PFSK-1 (cell line): ENCODE data around the gene ACSL3.

ENCODE experiments used
- FOXP2 ChIP-seq: optimal IDR thresholded peaks from 2 replicates; pipeline ENCODE3; 2011; ENCODE audit warnings: borderline replicate concordance, control low read depth, inconsistent platforms; ENCODE audit not compliant: insufficient read depth; ENCODE audit errors: extremely low read length, extremely low read depth
- POLR2AphosphoS5 ChIP-seq: IDR thresholded peaks from 2 replicates; pipeline ENCODE4 v1.6.1; 2012; ENCODE audit warnings: low read depth, mild to moderate bottlenecking, control low read depth, low read length, moderate library complexity
- REST ChIP-seq, 2 experiments: IDR thresholded peaks; 2 replicates each; pipeline versions ENCODE4 v1.6.1 to v1.8.0; 2011 to 2012; ENCODE audit warnings: low read depth in 2 of 2, low read length in 2 of 2, control low read depth in 1 of 2, inconsistent platforms in 1 of 2, mild to moderate bottlenecking in 1 of 2, moderate library complexity in 1 of 2; ENCODE audit not compliant: insufficient read depth in 1 of 2
- SIN3A ChIP-seq: IDR thresholded peaks from 2 replicates; pipeline ENCODE4 v1.6.1; 2012; ENCODE audit warnings: mild to moderate bottlenecking, low read length, moderate library complexity, borderline replicate concordance; ENCODE audit not compliant: insufficient read depth
- TAF1 ChIP-seq: IDR thresholded peaks from 2 replicates; pipeline ENCODE4 v1.6.1; 2012; ENCODE audit warnings: low read length, control low read depth, borderline replicate concordance; ENCODE audit not compliant: insufficient read depth

Gene ACSL3

GRCh38 chr2:222982010-222982908 lies 121.4 kb downstream of the ACSL3 start:
- no peak for TF ChIP-seq FOXP2
- no peak for TF ChIP-seq TAF1

DNA sequence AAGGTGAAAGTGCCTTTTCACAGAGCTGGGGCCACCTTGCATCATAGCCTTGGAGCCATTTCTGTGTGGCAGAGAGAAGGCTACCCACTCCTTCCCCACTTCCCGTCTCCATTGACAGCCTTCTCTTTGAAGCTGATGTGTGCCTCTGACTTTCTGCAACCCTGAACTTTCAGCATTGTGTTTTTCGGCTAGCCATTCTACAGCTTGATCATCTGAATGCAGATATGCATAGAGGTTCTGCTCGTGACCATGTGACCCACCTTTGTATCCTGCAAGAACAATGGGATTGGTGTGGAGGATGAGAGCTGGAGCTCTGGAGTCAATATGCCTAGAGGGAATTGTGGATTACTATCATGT lies 122.1 kb downstream of the ACSL3 start:
- TF ChIP-seq REST (IDR thresholded peaks at IDR 0.05; ENCODE audit: insufficient read depth in 1 of 2, low read depth in 2 of 2, low read length in 2 of 2) (no peak), TAF1 (no peak), FOXP2 (no peak)

DNA sequence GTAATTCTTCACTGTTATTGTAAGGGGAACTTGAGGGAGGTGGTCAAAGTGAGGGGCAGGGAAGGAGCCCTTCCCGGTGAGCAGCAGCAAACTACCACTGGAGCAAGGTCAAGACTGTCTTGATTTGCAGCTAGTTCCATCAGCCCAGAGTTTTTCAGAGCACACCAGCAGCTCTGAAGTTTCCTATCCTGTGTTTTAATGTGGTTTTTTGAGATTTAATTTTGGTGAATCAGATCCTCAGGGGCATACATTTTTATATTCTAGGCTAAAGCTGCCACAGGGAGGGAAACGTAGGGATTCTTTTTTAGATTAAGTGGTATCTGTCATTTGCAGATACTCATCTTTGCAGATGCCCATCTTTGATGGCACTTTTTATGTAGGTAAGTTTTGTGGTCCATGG lies 124.1 kb downstream of the ACSL3 start:
- TF ChIP-seq TAF1 (no peak), POLR2AphosphoS5 (no peak), FOXP2 (no peak), REST (IDR thresholded peaks at IDR 0.05; ENCODE audit: insufficient read depth in 1 of 2, low read depth in 2 of 2, low read length in 2 of 2) (no peak), SIN3A (no peak)

GRCh38 chr2:222989431-222989830 lies 128.6 kb downstream of the ACSL3 start:
- TF ChIP-seq TAF1, result no peak
- TF ChIP-seq SIN3A, result no peak
- TF ChIP-seq REST (IDR thresholded peaks at IDR 0.05; ENCODE audit: insufficient read depth in 1 of 2, low read depth in 2 of 2, low read length in 2 of 2), result no peak
- TF ChIP-seq FOXP2, result no peak
- TF ChIP-seq POLR2AphosphoS5, result no peak

DNA sequence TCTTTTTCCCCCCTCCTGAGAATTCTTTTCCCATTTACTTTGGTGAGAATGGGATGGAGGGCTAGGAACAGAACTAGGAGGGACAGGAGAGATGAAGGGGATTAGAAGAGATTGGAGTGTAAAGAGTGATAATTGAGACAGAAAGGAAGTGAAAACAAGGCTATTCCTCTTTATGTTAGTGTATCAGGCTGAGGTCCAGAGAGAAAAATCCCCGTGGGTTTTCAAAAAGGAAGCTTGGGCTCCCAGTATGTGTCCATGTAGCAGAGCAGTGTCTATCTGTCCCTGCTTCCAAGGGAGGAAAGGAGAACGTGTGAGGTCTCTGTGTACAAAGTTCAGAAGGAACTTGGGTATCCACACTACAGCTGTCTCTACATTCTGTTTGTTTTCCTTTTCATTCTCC lies 131.3 kb downstream of the ACSL3 start:
- TF ChIP-seq REST (IDR thresholded peaks at IDR 0.05; ENCODE audit: insufficient read depth in 1 of 2, low read depth in 2 of 2, low read length in 2 of 2), result no peak
- TF ChIP-seq SIN3A, result no peak
- no peak for TF ChIP-seq FOXP2
- TF ChIP-seq POLR2AphosphoS5, result no peak
- no peak for TF ChIP-seq TAF1
